ENCODE data around the gene GBP7. TPM values are rescaled to one million over a fixed set of nuclear protein-coding genes. Genes with fewer than 3 reads are reported as not detected.

GBP7 gene
- total and polyA plus RNA-seq, 10 of the 15 experiments (the other 5 are each of a cell fraction or from before 2014, with no cell fraction given) = not detected

DNA sequence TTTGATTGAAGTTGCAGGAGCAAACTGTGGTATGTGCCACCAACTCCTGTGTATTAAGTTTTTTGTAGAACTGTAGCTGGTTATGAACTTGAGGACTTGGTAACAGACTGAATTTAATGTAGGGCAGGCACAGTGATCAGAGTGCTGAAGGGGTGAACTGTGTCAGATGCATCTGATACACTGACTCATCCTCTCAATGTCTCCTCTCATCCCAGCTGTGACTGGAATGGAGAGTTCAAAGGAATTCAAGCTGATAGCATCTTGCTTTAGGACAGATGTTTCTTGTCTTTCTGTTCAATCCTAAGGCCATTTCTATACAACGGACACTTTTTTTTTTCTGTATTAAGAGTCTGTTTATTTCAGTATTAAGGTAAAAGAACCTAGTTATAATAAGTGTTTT lies 85.8 kb downstream of the GBP7 start (continued):
- TF ChIP-seq, protein P1, sequence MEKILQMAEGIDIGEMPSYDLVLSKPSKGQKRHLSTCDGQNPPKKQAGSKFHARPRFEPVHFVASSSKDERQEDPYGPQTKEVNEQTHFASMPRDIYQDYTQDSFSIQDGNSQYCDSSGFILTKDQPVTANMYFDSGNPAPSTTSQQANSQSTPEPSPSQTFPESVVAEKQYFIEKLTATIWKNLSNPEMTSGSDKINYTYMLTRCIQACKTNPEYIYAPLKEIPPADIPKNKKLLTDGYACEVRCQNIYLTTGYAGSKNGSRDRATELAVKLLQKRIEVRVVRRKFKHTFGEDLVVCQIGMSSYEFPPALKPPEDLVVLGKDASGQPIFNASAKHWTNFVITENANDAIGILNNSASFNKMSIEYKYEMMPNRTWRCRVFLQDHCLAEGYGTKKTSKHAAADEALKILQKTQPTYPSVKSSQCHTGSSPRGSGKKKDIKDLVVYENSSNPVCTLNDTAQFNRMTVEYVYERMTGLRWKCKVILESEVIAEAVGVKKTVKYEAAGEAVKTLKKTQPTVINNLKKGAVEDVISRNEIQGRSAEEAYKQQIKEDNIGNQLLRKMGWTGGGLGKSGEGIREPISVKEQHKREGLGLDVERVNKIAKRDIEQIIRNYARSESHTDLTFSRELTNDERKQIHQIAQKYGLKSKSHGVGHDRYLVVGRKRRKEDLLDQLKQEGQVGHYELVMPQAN (conservative IDR thresholded peaks at IDR 0.05) = no peak
- TF ChIP-seq, protein P2, sequence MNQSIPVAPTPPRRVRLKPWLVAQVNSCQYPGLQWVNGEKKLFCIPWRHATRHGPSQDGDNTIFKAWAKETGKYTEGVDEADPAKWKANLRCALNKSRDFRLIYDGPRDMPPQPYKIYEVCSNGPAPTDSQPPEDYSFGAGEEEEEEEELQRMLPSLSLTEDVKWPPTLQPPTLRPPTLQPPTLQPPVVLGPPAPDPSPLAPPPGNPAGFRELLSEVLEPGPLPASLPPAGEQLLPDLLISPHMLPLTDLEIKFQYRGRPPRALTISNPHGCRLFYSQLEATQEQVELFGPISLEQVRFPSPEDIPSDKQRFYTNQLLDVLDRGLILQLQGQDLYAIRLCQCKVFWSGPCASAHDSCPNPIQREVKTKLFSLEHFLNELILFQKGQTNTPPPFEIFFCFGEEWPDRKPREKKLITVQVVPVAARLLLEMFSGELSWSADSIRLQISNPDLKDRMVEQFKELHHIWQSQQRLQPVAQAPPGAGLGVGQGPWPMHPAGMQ (IDR thresholded peaks at IDR 0.05; ENCODE audit: borderline replicate concordance) = no peak
- TF ChIP-seq, protein P3, sequence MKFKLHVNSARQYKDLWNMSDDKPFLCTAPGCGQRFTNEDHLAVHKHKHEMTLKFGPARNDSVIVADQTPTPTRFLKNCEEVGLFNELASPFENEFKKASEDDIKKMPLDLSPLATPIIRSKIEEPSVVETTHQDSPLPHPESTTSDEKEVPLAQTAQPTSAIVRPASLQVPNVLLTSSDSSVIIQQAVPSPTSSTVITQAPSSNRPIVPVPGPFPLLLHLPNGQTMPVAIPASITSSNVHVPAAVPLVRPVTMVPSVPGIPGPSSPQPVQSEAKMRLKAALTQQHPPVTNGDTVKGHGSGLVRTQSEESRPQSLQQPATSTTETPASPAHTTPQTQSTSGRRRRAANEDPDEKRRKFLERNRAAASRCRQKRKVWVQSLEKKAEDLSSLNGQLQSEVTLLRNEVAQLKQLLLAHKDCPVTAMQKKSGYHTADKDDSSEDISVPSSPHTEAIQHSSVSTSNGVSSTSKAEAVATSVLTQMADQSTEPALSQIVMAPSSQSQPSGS (IDR thresholded peaks at IDR 0.05; ENCODE audit: low read length) = no peak
- TF ChIP-seq ZBED1 (IDR thresholded peaks at IDR 0.05; ENCODE audit: borderline replicate concordance) = no peak
- no peak for TF ChIP-seq ESRRA (IDR thresholded peaks at IDR 0.05; ENCODE audit: low read length)
- TF ChIP-seq ATF7 (IDR thresholded peaks at IDR 0.05; ENCODE audit: low read depth) = no peak
- no peak for TF ChIP-seq PAX8 (IDR thresholded peaks at IDR 0.05)
- TF ChIP-seq, protein P4, sequence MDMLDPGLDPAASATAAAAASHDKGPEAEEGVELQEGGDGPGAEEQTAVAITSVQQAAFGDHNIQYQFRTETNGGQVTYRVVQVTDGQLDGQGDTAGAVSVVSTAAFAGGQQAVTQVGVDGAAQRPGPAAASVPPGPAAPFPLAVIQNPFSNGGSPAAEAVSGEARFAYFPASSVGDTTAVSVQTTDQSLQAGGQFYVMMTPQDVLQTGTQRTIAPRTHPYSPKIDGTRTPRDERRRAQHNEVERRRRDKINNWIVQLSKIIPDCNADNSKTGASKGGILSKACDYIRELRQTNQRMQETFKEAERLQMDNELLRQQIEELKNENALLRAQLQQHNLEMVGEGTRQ (IDR thresholded peaks at IDR 0.05; ENCODE audit: borderline replicate concordance, low read depth, low read length) = no peak
- no peak for TF ChIP-seq YY1 (IDR thresholded peaks at IDR 0.05; ENCODE audit: low read depth, low read length)

All from GM12878 (cell line).